Liver (tissue), 9 donors: ENCODE results near the gene MBNL2. TPM values are rescaled to one million over a fixed set of nuclear protein-coding genes. Genes with fewer than 3 reads are reported as not detected.

ENCODE experiments used
- DNase-seq: peaks from one replicate; pipeline ENCODE4 v3.0.0-alpha.2; 2017; ENCODE audit warnings: low spot score
- H3K27ac ChIP-seq, 2 donors: one replicate each; pipeline ENCODE4 v1.7.0; 2013; ENCODE audit warnings: inconsistent platforms in 2 of 2, low read length in 2 of 2, control low read depth in 1 of 2, low read depth in 1 of 2, mild to moderate bottlenecking in 1 of 2
- H3K27me3 ChIP-seq, 4 donors: one replicate each; pipeline versions ENCODE4 v1.6.1 to v1.7.0; 2013; ENCODE audit warnings: low read length in 3 of 4, inconsistent platforms in 1 of 4, mild to moderate bottlenecking in 1 of 4, moderate library complexity in 1 of 4; ENCODE audit not compliant: control insufficient read depth in 4 of 4, insufficient read depth in 4 of 4
- H3K36me3 ChIP-seq, 4 donors: one replicate each; pipeline versions ENCODE4 v1.6.1 to v1.7.0; 2013; ENCODE audit warnings: low read length in 3 of 4, mild to moderate bottlenecking in 3 of 4, low read depth in 1 of 4, moderate library complexity in 1 of 4; ENCODE audit not compliant: control insufficient read depth in 4 of 4, insufficient read depth in 3 of 4
- H3K4me1 ChIP-seq, 4 donors: one replicate each; pipeline versions ENCODE4 v1.6.1 to v1.7.0; 2013; ENCODE audit warnings: low read length in 3 of 4, mild to moderate bottlenecking in 3 of 4, moderate library complexity in 1 of 4; ENCODE audit not compliant: control insufficient read depth in 4 of 4, insufficient read depth in 4 of 4
- H3K4me3 ChIP-seq, 3 donors: one replicate each; pipeline versions ENCODE4 v1.6.1 to v1.7.0; 2013; ENCODE audit warnings: low read length in 3 of 3, control low read depth in 1 of 3, low read depth in 1 of 3, mild to moderate bottlenecking in 1 of 3
- H3K9ac ChIP-seq, 2 donors: one replicate each; pipeline ENCODE4 v1.7.0; 2013; ENCODE audit warnings: low read length in 2 of 2, mild to moderate bottlenecking in 2 of 2, moderate library complexity in 2 of 2, control low read depth in 1 of 2, low read depth in 1 of 2
- H3K9me3 ChIP-seq, 4 donors: one replicate each; pipeline versions ENCODE4 v1.6.1 to v1.7.0; 2013; ENCODE audit warnings: low read length in 3 of 4; ENCODE audit not compliant: control insufficient read depth in 4 of 4
- EGR1 ChIP-seq, 2 donors: IDR thresholded peaks; 2 replicates each; pipeline ENCODE4 v1.6.1; 2016 to 2018; ENCODE audit warnings: antibody characterized with exemption in 2 of 2, low read depth in 2 of 2
- FOXA2 ChIP-seq: IDR thresholded peaks from 2 replicates; pipeline ENCODE4 v1.6.1; 2016; ENCODE audit warnings: antibody characterized with exemption
- GABPA ChIP-seq, 2 donors: IDR thresholded peaks in 1 of 2; conservative IDR thresholded peaks in 1 of 2; 2 replicates each; pipeline ENCODE4 v1.6.1; 2016; ENCODE audit warnings: antibody characterized with exemption in 2 of 2, mild to moderate bottlenecking in 1 of 2, moderate library complexity in 1 of 2
- HNF4A ChIP-seq, 2 donors: conservative IDR thresholded peaks; 2 replicates each; pipeline ENCODE4 v1.6.1; 2016; ENCODE audit warnings: antibody characterized with exemption in 2 of 2, mild to moderate bottlenecking in 2 of 2
- HNF4G ChIP-seq: IDR thresholded peaks from 2 replicates; pipeline ENCODE4 v1.6.1; 2016; ENCODE audit warnings: antibody characterized with exemption
- JUND ChIP-seq, 2 donors: IDR thresholded peaks; 2 replicates each; pipeline ENCODE4 v1.6.1; 2016; ENCODE audit warnings: antibody characterized with exemption in 2 of 2
- NR2F2 ChIP-seq: IDR thresholded peaks from 2 replicates; pipeline ENCODE4 v1.6.1; 2016; ENCODE audit warnings: antibody characterized with exemption
- RXRA ChIP-seq, 2 donors: IDR thresholded peaks; 2 replicates each; pipeline ENCODE4 v1.6.1; 2017 to 2018; ENCODE audit warnings: antibody characterized with exemption in 2 of 2, mild to moderate bottlenecking in 1 of 2
- TAF1 ChIP-seq: conservative IDR thresholded peaks from 2 replicates; pipeline ENCODE4 v1.6.1; 2016; ENCODE audit warnings: antibody characterized with exemption, mild to moderate bottlenecking
- YY1 ChIP-seq: IDR thresholded peaks from 2 replicates; pipeline ENCODE4 v1.6.1; 2016; ENCODE audit warnings: antibody characterized with exemption, mild to moderate bottlenecking
- WGBS: extraction: QIAGEN DNeasy Blood & Tissue Kit; methylation state at CpG from one replicate; pipeline ENCODE4 v1.1.7; 2013; 5-methylcytosine and 5-hydroxymethylcytosine counted together
- polyA plus RNA-seq, 2 donors: library from polyadenylated mRNA; stranded (reverse) in 1 of 2; unstranded in 1 of 2; fragments of 200-250 nt in 1 of 2; fragments of >200 nt in 1 of 2; fragmentation: Nextera tagmentation in 1 of 2; extraction: Ambion mirVana in 1 of 2; gene quantifications; one replicate each; pipeline versions ENCODE4 v1.2.1 to v1.2.3, GENCODE V29; 2013 to 2015
- total RNA-seq, 2 donors: library from RNA; depleted of rRNA; stranded (reverse); fragments of >200 nt; gene quantifications; one replicate each; pipeline ENCODE4 v1.2.3, GENCODE V29; 2014
- TF ChIP-seq, protein P1 (sequence below): IDR thresholded peaks from 2 replicates; pipeline ENCODE4 v1.6.1; 2016; ENCODE audit warnings: antibody characterized with exemption, mild to moderate bottlenecking
- TF ChIP-seq, protein P2 (sequence below): fragments of 150-350 bp; IDR thresholded peaks from 2 replicates; pipeline ENCODE4 v1.5.1; 2017; ENCODE audit warnings: improper control_type of control experiment, low read depth, low read length; ENCODE audit not compliant: missing input control
- TF ChIP-seq, protein P3 (sequence below): IDR thresholded peaks from 2 replicates; pipeline ENCODE4 v1.6.1; 2016; ENCODE audit warnings: antibody characterized with exemption
- TF ChIP-seq, protein P4 (sequence below): IDR thresholded peaks from 2 replicates; pipeline ENCODE4 v1.6.1; 2016; ENCODE audit warnings: antibody characterized with exemption
- donor health status: healthy.
- donor health status: healthy.
- donor health status: healthy.
- donor health status: healthy.
- donor health status: healthy.

The MBNL2 gene
- total and polyA plus RNA-seq, 4 donors: 16.0 to 49.6 (median 36.8) TPM

DNA sequence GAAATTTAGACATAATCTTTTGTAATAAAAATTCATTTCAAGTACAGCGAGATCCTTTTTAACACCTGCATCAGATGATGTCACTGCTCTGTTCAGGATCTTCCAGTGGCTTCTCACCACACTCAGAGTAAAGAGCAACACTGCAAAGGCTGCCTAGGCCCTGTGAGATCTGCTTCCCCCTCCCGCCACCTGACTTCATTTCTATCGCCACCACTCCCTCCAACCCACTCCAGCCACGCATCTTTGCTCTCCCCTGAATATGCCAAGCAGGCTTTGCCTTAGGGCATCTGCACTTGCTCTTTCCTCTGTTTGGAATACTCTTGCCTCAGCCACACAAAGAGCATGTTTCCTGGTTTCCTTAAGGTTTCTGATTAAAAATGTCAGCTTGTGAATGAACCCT lies 58.3 kb downstream of the MBNL2 start:
- Histone ChIP-seq H3K9ac (peak overlapping the region in 1 of 2 donors; percentile 45), H3K27ac (peak overlapping the region; percentile 21 to 46), H3K36me3 (peaks cover 0 to 15% (median 5%) of the 10 kb centered on the region in 4 donors), H3K27me3 (no peaks in the 10 kb centered on the region), H3K4me3 (no peak overlapping the region), H3K4me1 (peaks cover 4 to 73% (median 44%) of the 10 kb centered on the region in 4 donors), H3K9me3 (no peaks in the 10 kb centered on the region)
- TF ChIP-seq HNF4A (conservative IDR thresholded peaks at IDR 0.05): no peak
- TF ChIP-seq RXRA (IDR thresholded peaks at IDR 0.05): no peak
- no peak for TF ChIP-seq NR2F2
- no peak for TF ChIP-seq TAF1
- TF ChIP-seq, protein P1, sequence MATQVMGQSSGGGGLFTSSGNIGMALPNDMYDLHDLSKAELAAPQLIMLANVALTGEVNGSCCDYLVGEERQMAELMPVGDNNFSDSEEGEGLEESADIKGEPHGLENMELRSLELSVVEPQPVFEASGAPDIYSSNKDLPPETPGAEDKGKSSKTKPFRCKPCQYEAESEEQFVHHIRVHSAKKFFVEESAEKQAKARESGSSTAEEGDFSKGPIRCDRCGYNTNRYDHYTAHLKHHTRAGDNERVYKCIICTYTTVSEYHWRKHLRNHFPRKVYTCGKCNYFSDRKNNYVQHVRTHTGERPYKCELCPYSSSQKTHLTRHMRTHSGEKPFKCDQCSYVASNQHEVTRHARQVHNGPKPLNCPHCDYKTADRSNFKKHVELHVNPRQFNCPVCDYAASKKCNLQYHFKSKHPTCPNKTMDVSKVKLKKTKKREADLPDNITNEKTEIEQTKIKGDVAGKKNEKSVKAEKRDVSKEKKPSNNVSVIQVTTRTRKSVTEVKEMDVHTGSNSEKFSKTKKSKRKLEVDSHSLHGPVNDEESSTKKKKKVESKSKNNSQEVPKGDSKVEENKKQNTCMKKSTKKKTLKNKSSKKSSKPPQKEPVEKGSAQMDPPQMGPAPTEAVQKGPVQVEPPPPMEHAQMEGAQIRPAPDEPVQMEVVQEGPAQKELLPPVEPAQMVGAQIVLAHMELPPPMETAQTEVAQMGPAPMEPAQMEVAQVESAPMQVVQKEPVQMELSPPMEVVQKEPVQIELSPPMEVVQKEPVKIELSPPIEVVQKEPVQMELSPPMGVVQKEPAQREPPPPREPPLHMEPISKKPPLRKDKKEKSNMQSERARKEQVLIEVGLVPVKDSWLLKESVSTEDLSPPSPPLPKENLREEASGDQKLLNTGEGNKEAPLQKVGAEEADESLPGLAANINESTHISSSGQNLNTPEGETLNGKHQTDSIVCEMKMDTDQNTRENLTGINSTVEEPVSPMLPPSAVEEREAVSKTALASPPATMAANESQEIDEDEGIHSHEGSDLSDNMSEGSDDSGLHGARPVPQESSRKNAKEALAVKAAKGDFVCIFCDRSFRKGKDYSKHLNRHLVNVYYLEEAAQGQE: no peak
- no peak for TF ChIP-seq EGR1 (IDR thresholded peaks at IDR 0.05; ENCODE audit: low read depth in 2 of 2)
- TF ChIP-seq, protein P2, sequence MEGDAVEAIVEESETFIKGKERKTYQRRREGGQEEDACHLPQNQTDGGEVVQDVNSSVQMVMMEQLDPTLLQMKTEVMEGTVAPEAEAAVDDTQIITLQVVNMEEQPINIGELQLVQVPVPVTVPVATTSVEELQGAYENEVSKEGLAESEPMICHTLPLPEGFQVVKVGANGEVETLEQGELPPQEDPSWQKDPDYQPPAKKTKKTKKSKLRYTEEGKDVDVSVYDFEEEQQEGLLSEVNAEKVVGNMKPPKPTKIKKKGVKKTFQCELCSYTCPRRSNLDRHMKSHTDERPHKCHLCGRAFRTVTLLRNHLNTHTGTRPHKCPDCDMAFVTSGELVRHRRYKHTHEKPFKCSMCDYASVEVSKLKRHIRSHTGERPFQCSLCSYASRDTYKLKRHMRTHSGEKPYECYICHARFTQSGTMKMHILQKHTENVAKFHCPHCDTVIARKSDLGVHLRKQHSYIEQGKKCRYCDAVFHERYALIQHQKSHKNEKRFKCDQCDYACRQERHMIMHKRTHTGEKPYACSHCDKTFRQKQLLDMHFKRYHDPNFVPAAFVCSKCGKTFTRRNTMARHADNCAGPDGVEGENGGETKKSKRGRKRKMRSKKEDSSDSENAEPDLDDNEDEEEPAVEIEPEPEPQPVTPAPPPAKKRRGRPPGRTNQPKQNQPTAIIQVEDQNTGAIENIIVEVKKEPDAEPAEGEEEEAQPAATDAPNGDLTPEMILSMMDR: no peak
- TF ChIP-seq HNF4G: no peak
- WGBS: 91% methylated on average over 4 of the region's 4 CpGs
- no peak for DNase-seq

DNA sequence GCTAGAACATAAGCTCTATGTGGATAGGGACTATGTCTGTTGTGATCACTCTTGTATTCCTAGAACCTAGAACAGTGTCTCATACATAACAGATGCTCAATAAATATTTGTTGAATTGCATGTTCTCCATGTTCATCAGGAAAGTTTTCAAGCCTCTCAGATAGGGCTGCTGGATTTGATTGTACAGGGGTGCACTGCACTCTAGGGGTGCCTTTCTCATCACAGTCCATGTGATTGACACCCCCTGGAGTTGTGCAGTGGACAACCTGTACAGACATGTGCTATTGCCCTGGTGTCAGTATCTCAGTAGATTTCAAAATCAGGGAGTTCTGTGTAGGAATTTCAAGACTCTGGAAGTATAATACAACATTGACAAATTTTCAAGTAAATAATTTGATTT lies 58.9 kb downstream of the MBNL2 start:
- H3K9ac ChIP-seq: no peak overlapping the region
- DNase-seq: no peak
- no peak overlapping the region for H3K27ac ChIP-seq
- TF ChIP-seq JUND (IDR thresholded peaks at IDR 0.05): no peak
- TF ChIP-seq FOXA2: no peak
- TF ChIP-seq, protein P3, sequence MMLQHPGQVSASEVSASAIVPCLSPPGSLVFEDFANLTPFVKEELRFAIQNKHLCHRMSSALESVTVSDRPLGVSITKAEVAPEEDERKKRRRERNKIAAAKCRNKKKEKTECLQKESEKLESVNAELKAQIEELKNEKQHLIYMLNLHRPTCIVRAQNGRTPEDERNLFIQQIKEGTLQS: no peak
- TF ChIP-seq GABPA (IDR thresholded peaks at IDR 0.05 in 1 of 2, conservative IDR thresholded peaks at IDR 0.05 in 1 of 2): no peak
- TF ChIP-seq HNF4G: no peak
- TF ChIP-seq, protein P2: no peak
- TF ChIP-seq, protein P1: no peak
- no peak for TF ChIP-seq TAF1
- TF ChIP-seq YY1: no peak
- no peak for TF ChIP-seq HNF4A (conservative IDR thresholded peaks at IDR 0.05)
- no peak for TF ChIP-seq RXRA (IDR thresholded peaks at IDR 0.05)
- TF ChIP-seq, protein P4, sequence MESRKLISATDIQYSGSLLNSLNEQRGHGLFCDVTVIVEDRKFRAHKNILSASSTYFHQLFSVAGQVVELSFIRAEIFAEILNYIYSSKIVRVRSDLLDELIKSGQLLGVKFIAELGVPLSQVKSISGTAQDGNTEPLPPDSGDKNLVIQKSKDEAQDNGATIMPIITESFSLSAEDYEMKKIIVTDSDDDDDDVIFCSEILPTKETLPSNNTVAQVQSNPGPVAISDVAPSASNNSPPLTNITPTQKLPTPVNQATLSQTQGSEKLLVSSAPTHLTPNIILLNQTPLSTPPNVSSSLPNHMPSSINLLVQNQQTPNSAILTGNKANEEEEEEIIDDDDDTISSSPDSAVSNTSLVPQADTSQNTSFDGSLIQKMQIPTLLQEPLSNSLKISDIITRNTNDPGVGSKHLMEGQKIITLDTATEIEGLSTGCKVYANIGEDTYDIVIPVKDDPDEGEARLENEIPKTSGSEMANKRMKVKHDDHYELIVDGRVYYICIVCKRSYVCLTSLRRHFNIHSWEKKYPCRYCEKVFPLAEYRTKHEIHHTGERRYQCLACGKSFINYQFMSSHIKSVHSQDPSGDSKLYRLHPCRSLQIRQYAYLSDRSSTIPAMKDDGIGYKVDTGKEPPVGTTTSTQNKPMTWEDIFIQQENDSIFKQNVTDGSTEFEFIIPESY: no peak
- no peak for TF ChIP-seq NR2F2
- peaks cover 2 to 72% (median 42%) of the 10 kb centered on the region in 4 donors for H3K4me1 ChIP-seq
- peaks cover 0 to 14% (median 6%) of the 10 kb centered on the region in 4 donors for H3K36me3 ChIP-seq
- no peaks in the 10 kb centered on the region for H3K27me3 ChIP-seq
- no peaks in the 10 kb centered on the region for H3K9me3 ChIP-seq
- no peak overlapping the region for H3K4me3 ChIP-seq
